PFSK-1 (cell line): ENCODE measurements around the gene USB1.

Experiments
- REST ChIP-seq, 2 experiments: IDR thresholded peaks; 2 replicates each; pipeline versions ENCODE4 v1.6.1 to v1.8.0; 2011 to 2012; ENCODE audit warnings: low read depth in 2 of 2, low read length in 2 of 2, control low read depth in 1 of 2, inconsistent platforms in 1 of 2, mild to moderate bottlenecking in 1 of 2, moderate library complexity in 1 of 2; ENCODE audit not compliant: insufficient read depth in 1 of 2
- TAF1 ChIP-seq: IDR thresholded peaks from 2 replicates; pipeline ENCODE4 v1.6.1; 2012; ENCODE audit warnings: low read length, control low read depth, borderline replicate concordance; ENCODE audit not compliant: insufficient read depth

- TF ChIP-seq REST (IDR thresholded peaks at IDR 0.05; ENCODE audit: insufficient read depth in 1 of 2, low read depth in 2 of 2, low read length in 2 of 2), result no peak
- TF ChIP-seq TAF1, result no peak
Observed at GRCh38 chr16:57956924-57957672, 44.1 kb upstream of the USB1 start.
